ENCODE measurements around the gene SLC25A11. TPM values are rescaled to one million over a fixed set of nuclear protein-coding genes. Genes with fewer than 3 reads are reported as not detected.

The SLC25A11 gene
- polyA plus RNA-seq, 5 donors = 40.1 to 62.0 (median 46.2) TPM

GRCh38 chr17:4946312-4946976, 6.6 kb upstream of the SLC25A11 start:
- DNase-seq = no peak

DNA sequence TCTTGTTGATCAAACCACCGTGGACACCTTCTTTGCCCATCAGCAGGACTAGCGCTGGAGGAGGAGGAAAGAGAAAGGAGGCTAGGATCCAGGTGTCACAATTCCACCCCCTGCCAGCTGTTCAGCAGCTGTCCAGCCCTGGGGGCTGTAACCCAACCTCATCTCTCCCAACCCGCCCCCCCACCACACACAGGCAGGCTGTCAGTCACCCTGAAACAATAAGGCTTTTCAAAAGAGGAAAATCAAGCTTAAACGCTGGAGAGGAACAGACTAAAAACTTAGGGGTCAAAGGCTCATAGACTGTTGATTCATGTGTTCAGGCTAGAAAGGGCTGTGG, 6.1 kb upstream of the SLC25A11 start:
- DNase-seq = no peak

- no peak for DNase-seq
Measured at GRCh38 chr17:4945176-4945943, 5.5 kb upstream of the SLC25A11 start.

GRCh38 chr17:4944554-4945175, 4.8 kb upstream of the SLC25A11 start:
- no peak for DNase-seq

- DNase-seq = no peak
Measured at GRCh38 chr17:4944163-4944553, 4.3 kb upstream of the SLC25A11 start.

DNA sequence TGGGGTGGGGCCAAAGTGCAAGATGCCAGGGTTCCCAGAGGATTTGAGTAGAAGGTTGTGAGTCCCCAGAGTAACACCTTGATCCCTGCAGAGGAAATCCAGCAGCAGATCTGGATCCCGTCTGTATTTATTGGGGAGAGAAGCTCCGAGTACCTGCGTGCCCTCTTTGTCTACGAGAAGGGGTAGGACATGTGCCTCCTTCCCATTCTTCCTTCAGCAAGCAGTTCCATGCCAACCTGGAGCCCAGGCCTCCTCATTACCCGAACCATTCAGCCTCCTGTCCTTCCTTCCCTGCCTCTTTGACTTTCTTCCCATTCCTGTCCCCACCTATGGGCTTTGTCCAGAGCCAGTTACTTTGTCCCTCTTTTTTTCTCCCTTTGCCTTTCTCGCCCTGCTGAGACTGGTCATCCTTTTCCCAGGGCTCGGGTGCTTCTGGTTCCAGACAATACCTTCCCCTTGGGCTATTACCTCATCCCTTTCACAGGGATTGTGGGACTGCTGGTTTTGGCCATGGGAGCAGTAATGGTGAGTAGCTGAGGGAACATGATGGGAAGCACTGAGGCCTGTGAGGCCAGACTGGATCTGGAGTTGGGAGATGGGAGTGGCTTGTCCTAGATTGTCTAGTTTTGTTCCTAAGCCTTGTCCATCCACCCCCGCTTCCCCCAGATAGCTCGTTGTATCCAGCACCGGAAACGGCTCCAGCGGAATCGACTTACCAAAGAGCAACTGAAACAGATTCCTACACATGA, 3.1 kb upstream of the SLC25A11 start:
- DNase-seq = no peak

- DNase-seq = no peak
Measured at GRCh38 chr17:4941319-4941610, 1.4 kb upstream of the SLC25A11 start.

DNA sequence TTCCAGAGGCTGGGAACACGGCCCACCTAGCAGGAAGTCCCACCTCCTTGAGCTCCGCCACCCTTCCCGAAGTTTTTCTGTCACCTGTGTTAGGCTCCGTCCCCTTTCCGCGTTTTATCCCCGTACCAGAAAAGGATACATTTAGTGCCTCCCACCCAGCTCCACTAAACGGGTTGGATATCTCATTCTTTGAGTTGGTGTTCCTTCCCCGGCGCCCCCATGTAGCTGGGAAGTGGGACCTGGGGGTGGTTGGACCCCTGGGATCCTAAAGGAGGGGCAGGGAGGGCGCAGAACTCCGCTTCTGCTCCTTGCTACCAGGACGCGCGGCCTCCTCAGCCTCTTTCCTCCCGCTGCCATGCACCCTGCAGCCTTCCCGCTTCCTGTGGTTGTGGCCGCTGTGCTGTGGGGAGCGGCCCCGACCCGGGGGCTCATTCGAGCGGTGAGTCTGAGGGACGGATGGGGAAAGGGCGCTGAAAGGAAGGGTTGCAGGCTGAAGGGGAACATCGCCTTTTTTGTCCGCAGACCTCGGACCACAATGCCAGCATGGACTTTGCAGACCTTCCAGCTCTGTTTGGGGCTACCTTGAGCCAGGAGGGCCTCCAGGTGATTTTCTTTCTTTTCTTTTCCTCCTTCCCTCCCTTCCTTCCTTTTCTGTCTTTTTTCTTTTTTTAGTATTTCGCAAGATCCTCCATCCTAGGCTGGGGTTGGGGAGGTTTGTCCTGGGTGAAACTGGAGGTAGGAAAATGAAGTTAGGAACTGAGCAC, 891 bp upstream of the SLC25A11 start:
- DNase-seq = no peak

DNA sequence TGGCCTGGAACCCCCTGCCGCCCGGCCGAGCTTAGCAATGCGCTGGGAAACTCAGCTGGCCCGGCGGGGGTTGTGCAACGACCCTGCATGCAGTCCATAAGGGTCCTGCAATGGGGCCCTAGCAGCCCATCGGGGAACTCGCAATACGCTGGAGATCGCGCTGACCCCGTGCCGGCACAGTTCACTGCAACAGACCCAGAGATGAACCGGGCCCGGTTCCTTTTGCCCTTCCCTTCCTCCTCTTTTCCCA, 375 bp downstream of the SLC25A11 start:
- no peak for DNase-seq

- no peak for DNase-seq
Measured at GRCh38 chr17:4938688-4939545, 929 bp downstream of the SLC25A11 start.

- no peak for DNase-seq
Measured at GRCh38 chr17:4938069-4938491, 1.8 kb downstream of the SLC25A11 start.

DNA sequence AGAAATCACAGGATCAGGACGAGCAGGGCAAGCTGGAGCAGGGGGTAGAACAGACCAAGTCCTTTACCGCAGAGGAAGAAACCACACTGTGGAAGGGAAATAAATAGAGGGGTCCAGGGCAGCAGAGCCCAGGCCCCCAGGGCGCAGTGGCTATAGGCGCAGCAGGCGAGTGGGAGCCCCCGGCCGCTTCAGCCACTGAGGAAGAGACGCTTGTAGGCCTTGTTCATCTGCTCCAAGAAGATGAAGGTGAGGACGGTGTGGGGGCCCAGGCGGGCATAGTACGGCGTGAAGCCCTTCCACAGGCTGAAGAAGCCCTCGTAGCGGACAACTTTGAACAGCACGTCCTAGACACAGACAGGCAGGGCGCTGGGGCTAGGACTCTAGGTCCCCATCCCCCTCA, 2.3 kb downstream of the SLC25A11 start:
- no peak for DNase-seq

DNA sequence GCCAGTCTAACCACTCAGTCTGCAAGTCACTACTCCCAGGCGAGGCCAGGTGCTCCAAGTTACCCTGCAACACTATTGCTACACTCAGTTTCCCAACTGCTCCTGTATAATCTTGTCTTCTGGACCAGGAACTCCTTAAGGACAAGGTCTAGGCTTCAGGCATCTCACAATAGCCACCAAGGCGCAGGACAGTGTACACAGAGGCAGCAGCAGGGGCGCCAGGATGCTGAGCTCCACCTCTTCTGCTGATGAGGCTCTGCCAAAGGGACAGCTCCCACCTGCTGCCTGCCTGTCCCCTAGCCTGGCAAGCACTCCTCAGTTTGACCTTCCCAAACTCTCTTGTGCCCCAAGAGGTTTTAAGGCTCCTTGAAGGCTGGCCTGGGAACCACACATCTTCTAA, 3.4 kb downstream of the SLC25A11 start:
- no peak for DNase-seq

DNA sequence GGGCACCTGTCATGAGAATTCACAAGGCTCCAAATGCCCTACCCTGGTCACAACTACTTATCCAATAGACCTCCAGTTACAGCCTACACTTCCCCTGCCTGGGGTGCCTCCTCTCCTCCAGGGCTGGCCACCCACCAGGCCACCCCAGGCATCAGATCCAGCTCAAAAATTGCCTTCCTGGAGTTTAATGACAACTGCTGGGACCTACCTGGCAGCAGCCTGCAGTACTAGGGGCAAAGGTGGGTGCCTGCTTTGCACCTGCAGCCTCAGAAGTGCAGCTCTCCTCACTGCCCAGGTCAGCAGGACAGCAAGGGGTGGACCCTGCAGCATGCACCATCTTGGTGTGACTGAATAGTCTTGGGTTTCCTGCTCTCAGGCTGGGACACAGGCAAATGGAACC, 4.2 kb downstream of the SLC25A11 start:
- DNase-seq = no peak

- no peak for DNase-seq
Measured at GRCh38 chr17:4934173-4934979, 5.5 kb downstream of the SLC25A11 start.

GRCh38 chr17:4933646-4934045, 6.2 kb downstream of the SLC25A11 start:
- no peak for DNase-seq

DNA sequence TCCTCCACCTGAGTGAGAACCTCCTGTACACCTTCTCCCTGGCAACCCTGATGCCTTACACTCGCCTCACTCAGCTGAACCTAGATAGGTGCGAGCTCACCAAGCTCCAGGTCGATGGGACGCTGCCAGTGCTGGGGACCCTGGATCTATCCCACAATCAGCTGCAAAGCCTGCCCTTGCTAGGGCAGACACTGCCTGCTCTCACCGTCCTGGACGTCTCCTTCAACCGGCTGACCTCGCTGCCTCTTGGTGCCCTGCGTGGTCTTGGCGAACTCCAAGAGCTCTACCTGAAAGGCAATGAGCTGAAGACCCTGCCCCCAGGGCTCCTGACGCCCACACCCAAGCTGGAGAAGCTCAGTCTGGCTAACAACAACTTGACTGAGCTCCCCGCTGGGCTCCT, 7.1 kb downstream of the SLC25A11 start:
- DNase-seq = no peak

GRCh38 chr17:4931963-4932362, 7.9 kb downstream of the SLC25A11 start, which contains the start of gene GP1BA:
TSS of gene GP1BA (plus strand) at chr17:4932277. CDS start at chr17:4932605, 328 bp downstream.
- no peak for DNase-seq

DNA sequence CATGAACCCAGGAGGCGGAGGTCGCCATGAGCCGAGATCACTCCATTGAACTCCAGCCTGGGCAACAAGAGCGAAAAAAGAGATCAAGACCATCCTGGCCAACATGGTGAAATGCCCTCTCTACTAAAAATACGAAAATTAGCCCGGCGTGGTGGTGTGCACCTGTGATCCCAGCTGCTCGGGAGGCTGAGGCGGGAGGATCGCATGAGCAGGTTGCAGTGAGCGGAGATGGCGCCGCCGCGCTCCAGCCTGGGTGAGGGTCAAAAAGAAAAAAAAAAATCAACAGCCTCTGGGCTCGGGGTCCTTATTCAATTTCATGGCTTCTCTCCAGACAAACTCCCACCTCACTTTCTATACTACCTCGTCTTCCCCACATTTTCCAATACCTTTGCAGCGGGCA, 11.0 kb downstream of the SLC25A11 start:
- DNase-seq = no peak

Measured in right lung (tissue), 5 donors.